Prostate gland (tissue), 2 donors: ENCODE measurements around the gene A3GALT2.
A peak's percentile ranks its signal among the peaks of the same experiment; 100 is the strongest.

Experiments used
- CTCF ChIP-seq, 4 experiments: fragments of 200-600 bp in 2 of 4; fragments of 450-650 bp in 2 of 4; sonication (generic) in 2 of 4; IDR thresholded peaks; 1 replicate in 3 of 4; 2 replicates in 1 of 4; pipeline ENCODE4 v1.5.1; 2016 to 2019; ENCODE audit warnings: antibody characterized with exemption in 4 of 4, mild to moderate bottlenecking in 2 of 4, moderate library complexity in 2 of 4
- POLR2A ChIP-seq: fragments of 450-650 bp; IDR thresholded peaks from one replicate; pipeline ENCODE4 v1.6.1; 2016; ENCODE audit warnings: antibody characterized with exemption, mild to moderate bottlenecking
- POLR2AphosphoS5 ChIP-seq: sonication (generic); formaldehyde crosslinking; IDR thresholded peaks from one replicate; pipeline ENCODE4 v1.6.1; 2017; ENCODE audit warnings: antibody characterized with exemption

DNA sequence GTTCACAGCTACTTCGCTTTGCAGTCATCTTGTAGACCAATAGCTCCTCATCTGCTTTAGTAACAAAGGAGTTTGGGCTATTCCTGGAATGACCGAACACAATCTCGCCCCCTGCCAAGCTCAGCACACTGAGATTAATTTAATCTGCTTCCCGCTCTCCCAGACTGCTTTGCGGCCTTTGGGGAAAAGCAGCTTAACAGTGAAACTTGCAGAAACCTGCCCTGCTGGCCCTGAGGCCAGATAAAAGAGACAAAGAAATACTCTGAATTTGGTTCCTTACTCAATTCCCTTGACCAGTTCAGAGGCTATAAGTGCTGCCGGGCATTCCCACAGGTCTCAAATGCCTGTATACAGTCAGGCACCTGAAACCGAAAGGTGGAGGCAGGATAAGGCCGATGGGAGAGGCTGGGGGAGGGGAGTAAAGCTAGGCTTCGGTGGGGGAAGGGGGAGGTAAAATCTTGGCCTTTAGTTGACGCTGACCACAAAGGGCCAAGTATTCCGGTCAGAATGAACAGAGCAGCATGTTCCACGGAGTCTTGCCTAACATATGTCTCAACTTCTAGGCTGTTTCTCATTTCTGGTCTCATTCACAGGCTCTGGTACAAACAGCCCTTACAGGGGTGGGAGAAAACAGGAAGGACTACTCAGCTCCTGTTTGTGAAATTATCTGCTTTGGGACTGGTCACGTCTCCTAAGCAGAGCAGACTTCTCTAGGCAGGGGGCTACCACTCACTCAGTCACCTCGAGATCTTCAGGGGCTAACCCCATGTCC, 17.7 kb upstream of the A3GALT2 start:
- TF ChIP-seq POLR2A (no peak), CTCF (IDR thresholded peaks at IDR 0.05) (no peak), POLR2AphosphoS5 (peak; percentile 35)
